GM13976 (cell line): ENCODE results near the gene MLXIPL.

ENCODE experiments used
- DNase-seq: peaks from one replicate; pipeline ENCODE4 v3.0.0; 2012; ENCODE audit warnings: low spot score
- in situ Hi-C: fragments of 300-500 bp; cut with MboI; formaldehyde crosslinking; loops from one replicate; pipeline ENCODE4 v1.12.0; 2022; ENCODE audit warnings: low sequenced_read_pairs, mixed read lengths, inconsistent platforms; ENCODE audit not compliant: unreplicated experiment
- TF ChIP-seq, protein P1 (sequence below): IDR thresholded peaks from 2 replicates; pipeline ENCODE4 v1.5.1; 2012; ENCODE audit warnings: borderline replicate concordance, mild to moderate bottlenecking; ENCODE audit not compliant: insufficient read depth; ENCODE audit errors: extremely low read depth, missing control alignments, control extremely low read depth

Gene MLXIPL

DNA sequence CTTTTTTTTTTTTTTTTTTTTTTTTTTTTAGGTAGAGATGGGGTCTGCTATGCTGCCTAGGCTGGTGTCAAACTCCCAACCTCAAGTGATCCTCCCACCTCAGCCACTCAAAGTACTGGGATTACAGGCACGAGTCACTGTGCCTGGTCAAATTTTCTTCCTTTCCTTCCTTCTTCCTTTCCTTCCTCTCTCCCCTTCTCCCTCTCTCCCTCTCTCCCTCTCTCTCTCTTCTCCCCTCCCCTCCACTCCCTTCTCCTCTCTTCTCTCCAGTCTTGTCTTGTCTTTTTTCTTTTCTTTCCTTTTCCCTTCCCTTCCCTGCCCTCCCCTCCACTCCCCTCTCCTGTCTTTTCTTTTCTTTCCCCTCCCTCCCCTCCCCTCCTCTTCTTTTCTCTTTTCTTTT, 7.2 kb upstream of the MLXIPL start:
- no peak for DNase-seq
- TF ChIP-seq, protein P1, sequence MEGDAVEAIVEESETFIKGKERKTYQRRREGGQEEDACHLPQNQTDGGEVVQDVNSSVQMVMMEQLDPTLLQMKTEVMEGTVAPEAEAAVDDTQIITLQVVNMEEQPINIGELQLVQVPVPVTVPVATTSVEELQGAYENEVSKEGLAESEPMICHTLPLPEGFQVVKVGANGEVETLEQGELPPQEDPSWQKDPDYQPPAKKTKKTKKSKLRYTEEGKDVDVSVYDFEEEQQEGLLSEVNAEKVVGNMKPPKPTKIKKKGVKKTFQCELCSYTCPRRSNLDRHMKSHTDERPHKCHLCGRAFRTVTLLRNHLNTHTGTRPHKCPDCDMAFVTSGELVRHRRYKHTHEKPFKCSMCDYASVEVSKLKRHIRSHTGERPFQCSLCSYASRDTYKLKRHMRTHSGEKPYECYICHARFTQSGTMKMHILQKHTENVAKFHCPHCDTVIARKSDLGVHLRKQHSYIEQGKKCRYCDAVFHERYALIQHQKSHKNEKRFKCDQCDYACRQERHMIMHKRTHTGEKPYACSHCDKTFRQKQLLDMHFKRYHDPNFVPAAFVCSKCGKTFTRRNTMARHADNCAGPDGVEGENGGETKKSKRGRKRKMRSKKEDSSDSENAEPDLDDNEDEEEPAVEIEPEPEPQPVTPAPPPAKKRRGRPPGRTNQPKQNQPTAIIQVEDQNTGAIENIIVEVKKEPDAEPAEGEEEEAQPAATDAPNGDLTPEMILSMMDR = no peak
- in situ Hi-C loops = no loop called here

DNA sequence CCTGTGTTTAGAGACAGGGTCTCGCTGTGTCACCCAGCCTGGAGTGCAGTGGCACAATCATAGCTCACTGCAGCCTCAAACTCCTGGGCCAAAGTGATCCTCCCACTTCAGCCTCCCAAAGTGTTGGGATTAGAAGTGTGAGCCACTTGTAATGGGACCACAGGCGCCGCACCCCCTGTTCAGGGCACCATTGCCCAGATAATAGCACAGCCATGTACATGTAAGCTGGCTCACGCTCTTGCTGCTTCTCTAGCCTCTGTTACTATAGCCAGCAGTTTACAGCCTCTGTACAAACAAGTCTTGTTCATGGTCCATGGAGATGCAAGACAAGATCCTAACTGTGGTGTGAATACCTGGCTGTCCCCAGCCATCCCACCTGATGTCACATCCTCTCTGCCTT, 4.2 kb upstream of the MLXIPL start:
- in situ Hi-C loops = no loop called here
- DNase-seq = no peak
- TF ChIP-seq, protein P1 = no peak

DNA sequence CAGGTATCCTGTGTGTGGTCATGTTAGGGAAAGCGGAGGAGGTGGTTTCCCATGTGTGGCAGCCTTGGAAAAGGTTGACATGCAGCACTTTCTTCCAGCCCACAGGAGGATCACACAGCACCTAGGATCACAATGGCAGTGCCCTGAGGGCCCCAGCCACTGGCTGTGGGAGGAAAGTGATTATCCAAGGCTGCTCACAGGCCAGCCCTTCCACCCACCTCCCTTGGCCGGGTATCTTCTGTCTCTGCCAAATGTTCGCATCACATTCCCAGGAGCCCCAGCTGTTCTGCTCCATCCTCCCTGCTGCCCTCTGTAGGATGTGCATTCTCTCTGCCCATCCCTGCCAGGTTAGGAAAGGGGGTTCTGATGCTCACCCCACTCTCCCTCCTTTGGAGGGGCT, 2.5 kb upstream of the MLXIPL start:
- DNase-seq = no peak
- in situ Hi-C loops = no loop called here
- TF ChIP-seq, protein P1 = no peak

DNA sequence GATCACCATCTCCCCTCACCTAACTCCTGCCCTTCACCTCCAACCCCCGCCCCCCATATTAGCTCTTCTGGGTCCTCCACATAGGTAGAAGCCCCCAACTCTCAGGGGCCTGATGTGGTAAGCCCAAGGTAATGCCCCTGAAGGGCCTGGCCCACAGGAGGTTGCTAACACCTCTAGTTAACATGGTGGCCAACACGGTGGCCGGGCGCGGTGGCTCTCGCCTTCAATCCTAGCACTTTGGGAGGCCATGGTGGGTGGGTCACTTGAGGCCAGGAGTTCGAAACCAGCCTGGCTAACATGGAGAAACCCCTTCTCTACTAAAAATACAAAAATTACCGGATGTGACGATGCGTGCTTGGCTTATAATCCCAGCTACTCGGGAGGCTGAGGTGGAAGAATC, 954 bp upstream of the MLXIPL start:
- in situ Hi-C loops = no loop called here
- no peak for DNase-seq
- TF ChIP-seq, protein P1 = no peak

GRCh38 chr7:73624669-73625001, 313 bp upstream of the MLXIPL start:
- in situ Hi-C loops = no loop called here
- TF ChIP-seq, protein P1 = no peak
- no peak for DNase-seq

DNA sequence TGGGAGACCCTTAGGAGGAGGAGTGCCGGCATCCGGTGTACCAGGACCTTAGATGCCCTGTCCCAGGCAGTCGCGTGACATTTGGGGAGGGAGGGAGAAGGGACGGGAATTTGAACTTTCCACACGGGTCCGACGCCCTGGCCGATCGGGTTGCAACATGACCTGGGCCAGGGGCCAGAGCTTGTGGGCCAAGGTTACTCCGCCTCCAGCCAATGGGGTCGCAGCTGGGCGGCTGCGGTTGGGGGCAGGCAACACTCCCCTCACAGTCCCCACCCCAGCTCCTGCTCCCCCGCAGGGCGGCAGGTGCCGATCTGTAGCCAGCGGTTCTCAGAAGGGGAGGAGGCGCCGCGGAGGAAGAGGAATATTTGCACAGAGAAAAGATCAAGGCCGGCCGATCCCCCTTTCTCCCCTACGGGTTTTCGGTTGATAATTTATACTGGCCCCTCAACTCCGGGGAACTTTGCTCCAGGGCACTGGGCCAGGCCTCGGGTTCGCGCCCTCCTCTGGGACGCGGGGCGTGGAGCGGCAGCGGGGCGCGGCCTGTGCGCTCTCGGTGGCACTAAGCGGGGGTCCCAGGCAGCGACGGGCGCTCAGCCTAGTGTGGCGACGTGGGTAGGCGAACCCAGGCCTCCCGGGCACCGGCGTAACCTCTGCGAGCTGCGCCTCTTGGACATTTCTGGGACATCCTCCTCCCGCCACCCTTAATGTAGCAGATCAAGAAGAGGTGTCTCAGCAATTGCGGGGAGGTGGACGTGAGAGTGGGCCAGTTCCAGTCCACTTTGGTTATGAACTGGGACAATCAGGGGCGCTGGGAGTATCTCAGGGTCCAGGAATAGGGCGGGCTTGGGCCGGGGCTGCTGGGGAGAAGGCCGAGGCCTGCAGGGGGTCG, 1.2 kb downstream of the MLXIPL start:
- in situ Hi-C loops = no loop called here
- peak; percentile 43 for DNase-seq
- TF ChIP-seq, protein P1 = no peak
